ENCODE data around the gene CARMIL1. TPM values are rescaled to one million over a fixed set of nuclear protein-coding genes. Genes with fewer than 3 reads are reported as not detected.

The CARMIL1 gene
- total RNA-seq, 1 donor from 2014 or later: 14.5 TPM

GRCh38 chr6:25476126-25476525 is 197.0 kb downstream of the CARMIL1 start:
- peaks cover 10% of the 10 kb centered on the region for H3K36me3 Mint-ChIP-seq (ENCODE audit: low read depth)
- no peak overlapping the region for H3K4me3 Mint-ChIP-seq (ENCODE audit: unreplicated experiment)
- H3K27me3 Mint-ChIP-seq (ENCODE audit: low read depth): no peaks in the 10 kb centered on the region
- H3K27ac Mint-ChIP-seq (ENCODE audit: unreplicated experiment): no peak overlapping the region
- no peak for TF ChIP-seq CTCF (IDR thresholded peaks at IDR 0.05)
- DNase-seq (ENCODE audit: low spot score): no peak
- no peaks in the 10 kb centered on the region for H3K9me3 Mint-ChIP-seq (ENCODE audit: low read depth)
- peaks cover 13% of the 10 kb centered on the region for H3K4me1 Mint-ChIP-seq (ENCODE audit: low read depth)

GRCh38 chr6:25477006-25477590 is 197.9 kb downstream of the CARMIL1 start:
- peaks cover 10% of the 10 kb centered on the region for H3K36me3 Mint-ChIP-seq (ENCODE audit: low read depth)
- H3K9me3 Mint-ChIP-seq (ENCODE audit: low read depth): no peaks in the 10 kb centered on the region
- DNase-seq (ENCODE audit: low spot score): no peak
- no peak for TF ChIP-seq CTCF (IDR thresholded peaks at IDR 0.05)
- no peaks in the 10 kb centered on the region for H3K27me3 Mint-ChIP-seq (ENCODE audit: low read depth)
- no peak overlapping the region for H3K4me3 Mint-ChIP-seq (ENCODE audit: unreplicated experiment)
- H3K4me1 Mint-ChIP-seq (ENCODE audit: low read depth): peaks cover 13% of the 10 kb centered on the region
- H3K27ac Mint-ChIP-seq (ENCODE audit: unreplicated experiment): no peak overlapping the region

GRCh38 chr6:25478973-25479372 is 199.8 kb downstream of the CARMIL1 start:
- Mint-ChIP-seq H3K27me3 (ENCODE audit: low read depth) (no peaks in the 10 kb centered on the region), H3K27ac (ENCODE audit: unreplicated experiment) (no peak overlapping the region), H3K4me3 (ENCODE audit: unreplicated experiment) (no peak overlapping the region), H3K36me3 (ENCODE audit: low read depth) (peaks cover 14% of the 10 kb centered on the region), H3K9me3 (ENCODE audit: low read depth) (no peaks in the 10 kb centered on the region), H3K4me1 (ENCODE audit: low read depth) (peaks cover 14% of the 10 kb centered on the region)
- no peak for DNase-seq (ENCODE audit: low spot score)
- TF ChIP-seq CTCF (IDR thresholded peaks at IDR 0.05): no peak

- Mint-ChIP-seq H3K36me3 (ENCODE audit: low read depth) (peaks cover 9% of the 10 kb centered on the region), H3K4me1 (ENCODE audit: low read depth) (peaks cover 11% of the 10 kb centered on the region), H3K27ac (ENCODE audit: unreplicated experiment) (no peak overlapping the region), H3K27me3 (ENCODE audit: low read depth) (no peaks in the 10 kb centered on the region), H3K4me3 (ENCODE audit: unreplicated experiment) (no peak overlapping the region), H3K9me3 (ENCODE audit: low read depth) (no peaks in the 10 kb centered on the region)
- TF ChIP-seq CTCF (IDR thresholded peaks at IDR 0.05): no peak
- no peak for DNase-seq (ENCODE audit: low spot score)
Measured at GRCh38 chr6:25481267-25481666, 202.1 kb downstream of the CARMIL1 start.

- no peak overlapping the region for H3K27ac Mint-ChIP-seq (ENCODE audit: unreplicated experiment)
- DNase-seq (ENCODE audit: low spot score): no peak
- no peak overlapping the region for H3K4me3 Mint-ChIP-seq (ENCODE audit: unreplicated experiment)
- H3K4me1 Mint-ChIP-seq (ENCODE audit: low read depth): peaks cover 3% of the 10 kb centered on the region
- H3K36me3 Mint-ChIP-seq (ENCODE audit: low read depth): peaks cover 9% of the 10 kb centered on the region
- no peaks in the 10 kb centered on the region for H3K9me3 Mint-ChIP-seq (ENCODE audit: low read depth)
- no peak for TF ChIP-seq CTCF (IDR thresholded peaks at IDR 0.05)
- H3K27me3 Mint-ChIP-seq (ENCODE audit: low read depth): no peaks in the 10 kb centered on the region
Measured at GRCh38 chr6:25482996-25483395, 203.8 kb downstream of the CARMIL1 start.

Data from chondrocyte (in vitro differentiated cells).